NCI-H2171 treated with DMSO at 0.1 percent for 48 hours (cell line): Measurements from ENCODE around the gene CCDC107.

ENCODE experiments used
- DNase-seq: peaks from one replicate; lab custom pipeline; 2025; lab: John Stamatoyannopoulos, UW

CCDC107 gene

DNA sequence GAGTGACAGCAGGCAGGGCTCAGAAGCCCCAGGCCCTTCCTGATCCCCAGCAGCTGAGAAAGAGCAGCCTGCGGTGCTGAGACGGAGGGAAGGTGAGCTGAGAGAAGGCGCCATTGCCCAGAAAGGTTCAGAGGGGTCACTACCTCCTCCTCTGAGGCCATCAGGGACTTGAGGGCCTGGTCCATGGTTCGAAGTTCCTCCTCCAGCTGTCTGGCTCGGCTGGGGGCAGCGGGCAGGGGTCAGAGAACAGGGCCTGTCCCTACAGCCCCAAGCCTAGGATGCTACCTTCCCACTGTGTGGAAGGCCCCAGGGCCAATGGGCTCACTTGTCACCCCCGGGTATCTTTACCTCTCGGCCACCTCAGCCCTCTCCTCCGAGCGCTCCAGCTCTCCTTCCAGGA, 26.8 kb downstream of the CCDC107 start:
- no peak for DNase-seq

- DNase-seq = no peak
Measured at GRCh38 chr9:35685506-35685905, 27.4 kb downstream of the CCDC107 start.

GRCh38 chr9:35686222-35687203, 28.4 kb downstream of the CCDC107 start:
- DNase-seq = no peak

GRCh38 chr9:35687306-35687705, 29.2 kb downstream of the CCDC107 start:
- DNase-seq = no peak

GRCh38 chr9:35687972-35688557, 30.0 kb downstream of the CCDC107 start:
- no peak for DNase-seq

DNA sequence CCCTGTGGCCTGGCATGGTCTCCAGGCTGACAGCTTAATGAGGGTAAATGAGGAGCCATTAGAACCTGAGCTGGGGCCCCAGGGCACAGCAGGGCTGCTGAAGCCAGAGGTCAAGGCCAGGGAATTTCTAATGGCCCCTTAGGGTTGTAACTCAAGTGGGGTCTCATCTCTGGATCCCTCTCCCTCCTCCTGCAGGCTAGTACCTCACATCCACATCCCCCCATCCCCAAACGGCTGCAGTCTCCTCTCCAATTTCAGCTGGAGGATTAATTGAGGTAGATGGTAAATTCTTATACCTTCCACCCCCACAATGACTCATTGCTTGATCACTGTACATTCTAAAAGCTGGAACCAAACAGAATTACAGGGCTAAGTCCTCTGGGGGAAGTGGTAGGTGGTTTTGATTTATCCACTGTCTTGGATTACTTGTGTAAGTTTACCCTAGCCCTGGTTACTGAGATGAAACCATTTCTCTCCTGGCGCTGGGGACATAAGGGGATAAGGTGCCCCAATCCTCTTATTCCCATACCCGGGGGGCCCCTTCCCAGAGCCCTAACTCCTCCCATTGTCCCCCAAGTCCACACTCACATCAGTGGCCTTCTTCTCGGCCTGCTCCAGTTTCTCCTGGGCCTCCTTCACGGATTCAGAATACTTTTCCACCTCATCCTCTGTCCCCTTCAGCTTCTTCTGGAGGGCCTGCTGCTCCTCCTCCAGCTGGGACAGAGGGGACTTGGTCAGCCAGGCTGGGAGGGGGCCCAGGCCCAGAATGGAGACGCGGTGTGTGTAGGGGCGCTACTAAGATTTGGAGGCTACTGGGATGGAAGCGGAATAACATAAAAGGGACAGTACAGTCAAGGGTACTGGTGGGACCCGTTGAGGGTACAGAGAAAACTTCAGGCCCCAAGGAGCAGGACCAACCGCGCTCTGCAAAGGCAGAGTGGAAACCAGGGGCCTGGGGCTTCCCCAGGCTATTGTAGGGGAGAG, 30.8 kb downstream of the CCDC107 start:
- DNase-seq = no peak

DNA sequence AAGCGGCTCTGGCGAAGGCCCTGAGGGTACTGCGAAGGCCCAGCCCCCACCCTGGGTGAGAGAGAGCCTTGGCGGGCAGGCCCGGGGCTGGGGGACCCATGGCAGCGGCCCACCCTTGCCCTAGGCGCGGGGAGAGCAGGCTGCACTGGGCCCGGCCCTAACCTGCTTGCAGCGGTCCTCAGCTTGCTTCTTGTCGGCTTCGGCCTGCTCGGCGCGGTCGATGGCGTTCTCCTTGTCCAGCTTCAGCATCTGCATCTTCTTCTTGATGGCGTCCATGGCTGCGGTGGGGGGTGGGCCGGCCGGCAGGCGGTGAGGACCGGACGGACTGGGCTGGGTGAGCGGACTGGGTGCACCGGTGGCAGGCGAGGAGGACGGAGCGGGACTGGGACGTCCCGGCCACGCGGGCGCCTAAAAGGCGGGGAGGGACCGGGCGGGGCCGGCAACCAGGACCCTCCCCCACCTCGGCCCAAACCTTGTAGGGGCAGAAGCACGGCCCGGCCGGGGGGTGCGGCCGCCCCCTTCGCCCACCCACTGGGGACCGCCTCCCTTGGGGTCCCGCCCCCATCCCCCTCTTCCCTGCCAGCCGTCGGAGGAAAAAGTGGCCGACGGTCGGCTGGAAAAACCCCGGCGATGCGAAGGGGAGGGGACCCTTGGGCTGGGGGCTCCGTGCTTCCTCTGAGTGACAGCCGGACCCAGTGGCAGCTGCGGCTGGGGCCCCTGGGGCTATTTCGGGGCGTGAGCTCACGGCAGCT, 31.6 kb downstream of the CCDC107 start, which contains the start of gene TPM2:
TSS of gene TPM2 (minus strand) at position 384 of the 752 bp plus-strand sequence. CDS start at position 276, 108 bp downstream.
- no peak for DNase-seq

DNA sequence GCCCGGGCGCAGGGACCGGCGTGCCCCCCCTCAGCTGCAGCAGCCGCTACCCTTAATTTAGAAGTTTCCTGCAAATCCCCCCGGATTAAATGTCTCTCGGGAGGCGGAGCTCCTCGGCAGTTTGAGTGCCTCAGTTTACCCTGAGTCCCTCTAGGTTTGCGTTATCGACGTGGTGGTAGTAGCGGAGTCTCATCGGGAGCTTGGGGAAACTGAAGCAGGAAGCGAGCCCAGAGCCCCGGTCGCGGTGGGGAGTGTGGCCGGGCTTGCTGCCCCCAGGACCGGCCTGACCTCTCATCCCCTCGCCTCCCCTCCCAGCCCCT, 32.2 kb downstream of the CCDC107 start:
- no peak for DNase-seq

DNA sequence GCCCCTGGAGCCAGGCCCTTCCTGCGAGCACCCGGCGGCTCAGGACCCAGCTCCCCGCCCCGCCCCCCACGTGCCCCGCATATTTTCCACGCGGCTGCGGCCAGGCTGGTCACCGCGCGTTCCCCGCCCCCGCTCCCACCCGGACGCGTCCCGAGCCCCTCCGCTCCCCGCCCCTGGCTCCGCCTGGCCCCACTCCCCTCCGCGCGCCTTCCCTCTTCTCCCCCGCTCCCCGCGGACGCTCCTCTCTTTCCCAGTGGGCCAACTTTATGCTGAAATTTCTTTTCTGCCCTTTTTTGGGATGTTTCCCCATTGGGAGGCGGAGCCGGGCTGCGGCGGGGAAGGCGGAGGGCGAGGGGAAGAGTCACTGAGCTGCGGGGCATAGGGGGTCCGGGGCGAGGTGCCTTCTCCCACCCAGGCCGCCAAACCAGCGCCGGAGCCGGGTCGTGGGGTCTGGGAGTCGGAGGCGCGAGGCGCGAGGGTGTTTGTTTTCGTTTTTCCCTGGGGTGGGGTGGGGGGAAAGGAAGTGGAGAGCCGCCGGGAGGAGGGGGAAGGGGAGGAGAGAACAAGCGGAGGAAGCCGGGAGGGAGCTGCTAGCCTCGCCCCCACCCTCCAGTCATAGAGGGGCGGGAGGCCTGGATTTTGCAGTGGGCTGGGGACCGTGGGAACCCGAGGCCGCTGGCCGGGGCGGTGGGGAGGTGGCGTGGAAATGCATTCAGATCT, 32.7 kb downstream of the CCDC107 start:
- no peak for DNase-seq

DNA sequence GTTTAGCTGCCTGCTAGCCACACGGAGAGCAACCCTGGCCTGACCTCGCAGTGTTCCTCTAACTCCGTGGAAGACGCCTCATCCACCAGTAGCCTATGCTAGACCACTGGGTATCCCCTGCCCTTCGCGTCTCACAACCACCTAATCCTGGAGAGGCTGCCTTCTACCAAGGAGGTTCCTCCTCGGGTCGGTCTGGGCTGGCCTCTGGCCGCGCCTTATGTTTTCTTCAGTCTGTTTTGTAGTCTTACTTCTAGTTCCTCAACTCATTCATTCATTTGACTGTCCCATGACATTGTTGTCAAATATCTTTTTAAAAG, 33.2 kb downstream of the CCDC107 start:
- no peak for DNase-seq

DNA sequence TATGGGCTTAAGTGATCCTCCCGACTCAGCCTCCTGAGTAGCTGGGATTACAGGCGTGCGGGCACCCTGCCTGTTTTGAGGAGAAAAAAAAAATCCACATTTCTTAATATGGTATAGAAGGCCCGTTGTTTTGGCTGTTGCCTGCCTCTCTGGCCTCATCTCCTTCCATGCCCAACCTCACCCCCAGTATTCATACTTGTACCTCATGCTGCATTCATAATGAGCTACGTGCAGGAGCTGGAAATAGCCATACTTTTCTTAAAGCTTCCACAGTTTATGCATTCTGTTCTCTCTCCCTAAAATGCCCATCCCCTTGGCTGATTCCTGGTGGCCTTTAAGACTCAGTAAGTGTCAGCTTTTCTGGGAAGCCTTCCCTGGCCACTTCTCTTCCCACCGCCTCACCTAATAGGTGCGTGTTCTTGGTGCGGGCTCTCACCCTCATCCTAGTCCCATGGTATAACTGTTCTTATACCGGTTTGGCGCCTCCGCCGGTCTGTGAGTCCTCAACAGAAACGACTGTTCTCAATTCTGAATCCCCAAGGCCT, 33.7 kb downstream of the CCDC107 start:
- no peak for DNase-seq

DNA sequence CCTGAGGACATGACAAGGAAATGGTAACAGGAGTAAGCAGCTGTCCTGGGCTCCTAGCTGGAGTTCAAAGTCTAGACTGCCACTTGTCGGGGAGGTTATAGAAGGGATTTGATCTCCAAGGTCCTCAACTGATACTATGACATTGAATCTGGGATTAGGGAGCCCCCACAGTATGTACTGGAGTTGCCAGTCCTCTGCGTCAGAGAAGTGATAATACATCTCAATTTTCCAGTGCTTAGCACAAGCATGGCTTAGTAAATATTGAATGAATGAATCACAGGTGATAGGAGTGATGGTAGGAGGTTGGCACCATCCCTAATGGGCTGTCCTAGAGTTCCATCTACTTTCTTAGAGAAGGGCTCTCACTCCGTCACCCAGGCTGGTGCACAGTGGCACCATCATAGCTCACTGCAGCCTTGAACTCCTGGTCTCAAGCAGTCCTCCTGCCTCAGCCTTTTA, 37.9 kb downstream of the CCDC107 start:
- DNase-seq = no peak

GRCh38 chr9:35696520-35697215, 38.6 kb downstream of the CCDC107 start:
- DNase-seq = peak; percentile 16

GRCh38 chr9:35697486-35697885, 39.4 kb downstream of the CCDC107 start:
- no peak for DNase-seq

GRCh38 chr9:35698231-35698630, 40.1 kb downstream of the CCDC107 start:
- no peak for DNase-seq

- no peak for DNase-seq
Measured at GRCh38 chr9:35700031-35700430, 41.9 kb downstream of the CCDC107 start.

DNA sequence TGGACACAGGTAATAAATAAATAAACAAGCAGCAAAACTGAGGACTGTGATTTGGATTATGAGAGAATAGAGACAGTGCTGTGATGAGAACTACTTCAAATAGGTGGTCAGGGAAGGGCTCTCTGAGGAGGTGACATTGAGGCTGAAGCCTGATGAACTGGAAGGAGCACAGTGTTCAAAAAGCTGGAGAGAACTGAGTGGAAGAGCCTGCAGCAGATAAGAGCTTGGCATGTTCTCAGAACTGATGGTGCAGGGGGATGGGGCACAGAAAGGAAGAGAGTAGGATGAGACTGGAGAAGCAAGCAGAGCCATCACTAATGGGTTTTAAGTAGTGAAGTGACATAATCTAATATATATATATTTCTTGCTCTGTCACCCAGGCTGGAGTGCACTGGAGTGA, 42.9 kb downstream of the CCDC107 start:
- no peak for DNase-seq

GRCh38 chr9:35702696-35703095, 44.6 kb downstream of the CCDC107 start:
- DNase-seq = no peak

DNA sequence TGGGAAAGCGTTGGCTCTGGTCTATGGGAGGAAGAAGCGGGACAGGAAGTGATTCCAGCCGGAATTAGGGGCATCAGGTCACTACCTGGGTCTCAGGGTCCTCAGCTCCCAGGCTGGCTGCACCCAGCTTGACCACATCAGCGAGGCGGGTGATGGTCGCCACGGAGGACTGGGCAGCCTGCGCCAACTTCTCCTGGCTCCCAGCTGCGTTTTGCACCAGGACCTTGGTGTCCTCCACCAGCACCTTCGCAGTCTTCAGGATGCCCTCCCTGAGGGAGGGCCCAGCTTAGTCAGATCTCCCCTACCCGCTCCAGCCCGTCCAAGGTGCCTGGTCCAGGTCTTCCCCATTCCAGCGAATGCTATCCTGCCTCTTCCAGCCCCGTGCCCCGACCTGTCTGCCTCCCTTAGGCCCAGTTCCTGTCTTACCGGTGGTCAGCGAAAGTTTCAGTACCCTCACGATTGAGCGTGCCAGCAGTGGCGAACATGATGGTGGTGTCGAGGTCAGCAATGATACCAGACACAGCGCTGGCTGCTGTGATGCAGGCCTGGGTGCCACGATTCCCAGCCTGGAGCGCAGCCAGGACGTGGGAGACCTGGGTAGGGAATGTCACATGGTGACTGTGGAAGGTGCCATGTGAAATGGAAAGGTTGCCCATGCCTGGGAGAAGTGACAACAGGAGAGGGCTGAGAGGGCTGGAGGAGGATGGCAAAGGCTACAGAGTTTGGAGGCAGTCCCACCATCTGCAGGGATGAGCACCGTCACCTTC, 46.0 kb downstream of the CCDC107 start:
- DNase-seq = no peak
